Measurements from ENCODE around the gene N4BP2.

N4BP2 gene

DNA sequence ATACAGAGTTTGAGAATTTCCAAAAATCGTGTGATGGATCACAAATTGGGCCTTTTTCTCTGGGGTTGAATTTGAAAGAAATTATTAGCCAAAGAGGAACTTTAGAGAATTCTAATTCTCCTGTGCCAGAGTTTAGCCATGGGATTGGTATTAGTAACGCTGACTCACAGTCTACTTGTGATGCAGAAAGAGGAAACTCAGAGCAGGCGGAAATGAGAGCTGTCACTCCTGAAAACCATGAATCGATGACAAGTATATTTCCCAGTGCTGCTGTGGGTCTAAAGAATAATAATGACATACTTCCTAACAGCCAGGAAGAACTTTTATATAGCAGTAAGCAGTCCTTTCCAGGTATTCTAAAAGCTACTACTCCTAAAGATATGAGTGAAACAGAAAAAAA lies 64.9 kb downstream of the N4BP2 start:
- in situ Hi-C loops (cut with HindIII; ENCODE audit: low pct_ligation_motif_present, low sequenced_read_pairs) = no loop called here
- H3K27me3 ChIP-seq (replicated peaks) = no peaks in the 10 kb centered on the region
- TF ChIP-seq, protein P1, sequence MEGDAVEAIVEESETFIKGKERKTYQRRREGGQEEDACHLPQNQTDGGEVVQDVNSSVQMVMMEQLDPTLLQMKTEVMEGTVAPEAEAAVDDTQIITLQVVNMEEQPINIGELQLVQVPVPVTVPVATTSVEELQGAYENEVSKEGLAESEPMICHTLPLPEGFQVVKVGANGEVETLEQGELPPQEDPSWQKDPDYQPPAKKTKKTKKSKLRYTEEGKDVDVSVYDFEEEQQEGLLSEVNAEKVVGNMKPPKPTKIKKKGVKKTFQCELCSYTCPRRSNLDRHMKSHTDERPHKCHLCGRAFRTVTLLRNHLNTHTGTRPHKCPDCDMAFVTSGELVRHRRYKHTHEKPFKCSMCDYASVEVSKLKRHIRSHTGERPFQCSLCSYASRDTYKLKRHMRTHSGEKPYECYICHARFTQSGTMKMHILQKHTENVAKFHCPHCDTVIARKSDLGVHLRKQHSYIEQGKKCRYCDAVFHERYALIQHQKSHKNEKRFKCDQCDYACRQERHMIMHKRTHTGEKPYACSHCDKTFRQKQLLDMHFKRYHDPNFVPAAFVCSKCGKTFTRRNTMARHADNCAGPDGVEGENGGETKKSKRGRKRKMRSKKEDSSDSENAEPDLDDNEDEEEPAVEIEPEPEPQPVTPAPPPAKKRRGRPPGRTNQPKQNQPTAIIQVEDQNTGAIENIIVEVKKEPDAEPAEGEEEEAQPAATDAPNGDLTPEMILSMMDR (IDR thresholded peaks at IDR 0.05; ENCODE audit: low read depth, low read length, missing control alignments) = no peak
- peak overlapping the region; percentile 64 for H3K27ac ChIP-seq
- H3K4me3 ChIP-seq (ENCODE audit: low read depth, low read length) = no peak overlapping the region
- no peaks in the 10 kb centered on the region for H3K36me3 ChIP-seq (replicated peaks)
- DNase-seq = peak; percentile 77

DNA sequence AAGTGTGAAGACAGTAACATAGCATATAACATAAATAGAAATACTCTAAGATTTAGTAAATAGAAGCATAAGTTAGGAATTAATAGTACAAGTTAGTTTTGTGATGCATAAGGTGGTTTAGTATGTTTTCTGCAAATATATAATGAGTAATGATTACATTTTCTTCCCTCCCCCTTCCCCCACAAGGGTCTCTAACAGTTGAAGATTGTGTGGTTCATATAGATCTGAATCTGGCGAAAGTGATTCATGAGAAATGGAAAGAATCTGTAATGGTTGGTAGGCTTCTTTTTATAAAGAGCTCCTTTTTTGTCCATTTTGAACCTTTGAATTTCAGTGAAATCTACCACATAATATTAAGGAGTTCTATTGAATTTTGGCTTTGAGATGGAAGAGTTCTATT lies 66.3 kb downstream of the N4BP2 start:
- H3K27me3 ChIP-seq (replicated peaks) = no peaks in the 10 kb centered on the region
- in situ Hi-C loops (cut with HindIII; ENCODE audit: low pct_ligation_motif_present, low sequenced_read_pairs) = no loop called here
- H3K36me3 ChIP-seq (replicated peaks) = no peaks in the 10 kb centered on the region
- no peak overlapping the region for H3K4me3 ChIP-seq (ENCODE audit: low read depth, low read length)
- no peak overlapping the region for H3K27ac ChIP-seq
- TF ChIP-seq, protein P1 (IDR thresholded peaks at IDR 0.05; ENCODE audit: low read depth, low read length, missing control alignments) = no peak
- no peak for DNase-seq

DNA sequence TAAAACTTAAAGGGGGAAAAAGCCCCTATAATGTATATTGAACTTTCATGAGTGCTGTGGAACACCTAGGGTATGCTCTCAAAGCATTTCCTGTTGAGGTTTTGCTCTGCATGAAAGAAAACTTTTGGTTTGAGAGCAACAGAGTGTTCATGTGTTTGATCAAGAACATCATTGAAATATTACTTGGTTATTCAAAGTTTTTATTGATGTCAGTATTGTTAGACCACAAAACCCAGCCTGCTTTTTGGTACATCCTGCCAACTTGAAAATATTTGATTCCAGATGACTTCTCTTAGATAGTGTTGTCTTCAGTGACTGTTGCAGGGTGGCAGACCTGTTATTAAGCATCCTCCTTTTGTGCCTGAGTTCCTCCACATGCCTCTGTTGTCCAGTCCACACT lies 68.0 kb downstream of the N4BP2 start:
- Histone ChIP-seq H3K27ac (no peak overlapping the region), H3K4me3 (ENCODE audit: low read depth, low read length) (no peak overlapping the region), H3K36me3 (replicated peaks) (no peaks in the 10 kb centered on the region), H3K27me3 (replicated peaks) (no peaks in the 10 kb centered on the region)
- in situ Hi-C loops (cut with HindIII; ENCODE audit: low pct_ligation_motif_present, low sequenced_read_pairs) = no loop called here
- TF ChIP-seq, protein P1 (IDR thresholded peaks at IDR 0.05; ENCODE audit: low read depth, low read length, missing control alignments) = no peak
- DNase-seq = no peak

DNA sequence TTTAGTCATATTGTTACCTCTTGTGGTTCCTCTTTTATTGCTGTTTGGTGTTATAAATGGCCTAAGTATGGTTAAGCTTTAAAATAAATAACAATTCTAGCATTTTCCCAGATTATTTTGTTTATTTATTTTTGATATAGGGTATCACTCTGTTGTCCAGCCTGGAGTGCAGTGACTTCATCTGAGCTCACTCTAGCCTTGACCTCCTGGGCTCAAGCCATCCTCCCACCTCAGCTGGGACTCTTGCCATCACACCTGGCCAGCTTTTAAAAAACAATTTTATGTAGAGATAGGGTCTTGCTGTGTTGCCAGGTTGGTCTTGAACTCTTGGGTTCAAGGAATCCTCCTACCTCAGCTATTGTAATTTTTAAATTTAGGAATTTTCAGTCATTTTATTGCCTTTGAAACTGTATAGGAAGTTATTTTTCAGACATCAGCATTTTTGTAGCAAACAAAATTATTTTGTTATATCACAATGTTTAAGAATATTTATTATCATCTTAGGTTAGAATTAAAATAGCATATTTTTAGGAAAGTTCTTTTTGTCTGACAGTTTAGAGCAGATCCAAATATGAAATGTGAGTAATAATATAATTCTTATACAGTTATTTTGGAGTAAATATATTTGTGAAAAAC lies 73.9 kb downstream of the N4BP2 start:
- in situ Hi-C loops (cut with HindIII; ENCODE audit: low pct_ligation_motif_present, low sequenced_read_pairs) = no loop called here
- no peak for DNase-seq
- H3K36me3 ChIP-seq (replicated peaks) = no peaks in the 10 kb centered on the region

DNA sequence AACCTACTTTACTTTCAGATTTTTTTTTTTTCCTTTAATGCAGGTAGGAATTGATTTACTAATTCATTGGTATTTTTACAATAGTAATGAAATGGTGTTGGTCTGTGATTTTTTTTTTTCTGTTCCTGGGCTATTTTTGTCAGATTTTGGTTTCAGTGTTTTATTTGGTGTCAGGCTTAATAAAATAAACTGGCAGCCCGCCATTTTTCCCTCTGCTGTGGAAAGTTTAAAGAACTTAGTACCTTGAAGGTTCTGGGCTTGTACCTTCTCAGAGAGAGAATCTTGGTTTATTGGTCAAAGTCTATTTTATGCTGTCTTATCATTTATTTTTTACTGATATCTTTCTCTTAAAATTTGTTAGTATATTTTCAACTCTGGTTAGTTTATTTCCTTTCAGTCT lies 76.2 kb downstream of the N4BP2 start:
- Histone ChIP-seq H3K4me3 (ENCODE audit: low read depth, low read length) (no peak overlapping the region), H3K36me3 (replicated peaks) (no peaks in the 10 kb centered on the region), H3K27ac (no peak overlapping the region), H3K27me3 (replicated peaks) (no peaks in the 10 kb centered on the region)
- TF ChIP-seq, protein P1 (IDR thresholded peaks at IDR 0.05; ENCODE audit: low read depth, low read length, missing control alignments) = no peak
- in situ Hi-C loops (cut with HindIII; ENCODE audit: low pct_ligation_motif_present, low sequenced_read_pairs) = no loop called here
- no peak for DNase-seq

More for the DNA sequence above, 73.9 kb downstream of the N4BP2 start:
- H3K4me3 ChIP-seq (ENCODE audit: low read depth, low read length) = no peak overlapping the region
- H3K27ac ChIP-seq = no peak overlapping the region
- TF ChIP-seq, protein P1 (IDR thresholded peaks at IDR 0.05; ENCODE audit: low read depth, low read length, missing control alignments) = no peak
- H3K27me3 ChIP-seq (replicated peaks) = no peaks in the 10 kb centered on the region
